D341Med (cell line): ENCODE data around the gene IL1RAP.
"Not testable (repeated sequence)": the region's sequence is repeated elsewhere in the genome, so short reads cannot be mapped to it uniquely, and the experiment has no call there.

ENCODE experiments used
- DNase-seq: peaks from one replicate; pipeline ENCODE4 v3.0.0; 2012; ENCODE audit warnings: low spot score

Gene IL1RAP

GRCh38 chr3:190671658-190672057, 157.8 kb downstream of the IL1RAP start:
- DNase-seq: no peak

- no peak for DNase-seq
Measured at GRCh38 chr3:190673148-190673547, 159.3 kb downstream of the IL1RAP start.

- no peak for DNase-seq
Measured at GRCh38 chr3:190676481-190676880, 162.6 kb downstream of the IL1RAP start.

GRCh38 chr3:190677001-190677400, 163.1 kb downstream of the IL1RAP start:
- DNase-seq: no peak

GRCh38 chr3:190677868-190678267, 164.0 kb downstream of the IL1RAP start:
- not testable (repeated sequence) for DNase-seq

GRCh38 chr3:190680691-190681090, 166.8 kb downstream of the IL1RAP start:
- DNase-seq: no peak

GRCh38 chr3:190684776-190685175, 170.9 kb downstream of the IL1RAP start:
- DNase-seq: no peak

- no peak for DNase-seq
Measured at GRCh38 chr3:190686011-190686410, 172.1 kb downstream of the IL1RAP start.

GRCh38 chr3:190690246-190690645, 176.4 kb downstream of the IL1RAP start:
- no peak for DNase-seq

GRCh38 chr3:190692256-190692655, 178.4 kb downstream of the IL1RAP start:
- DNase-seq: no peak

- no peak for DNase-seq
Measured at GRCh38 chr3:190694335-190695001, 180.6 kb downstream of the IL1RAP start.

- no peak for DNase-seq
Measured at GRCh38 chr3:190695225-190695624, 181.3 kb downstream of the IL1RAP start.

- DNase-seq: no peak
Measured at GRCh38 chr3:190695994-190696393, 182.1 kb downstream of the IL1RAP start.

GRCh38 chr3:190696777-190697501, 183.1 kb downstream of the IL1RAP start:
- peak; percentile 34 for DNase-seq

GRCh38 chr3:190697502-190697830, 183.6 kb downstream of the IL1RAP start:
- DNase-seq: no peak

GRCh38 chr3:190697901-190698300, 184.0 kb downstream of the IL1RAP start:
- no peak for DNase-seq

GRCh38 chr3:190699776-190700175, 185.9 kb downstream of the IL1RAP start:
- DNase-seq: no peak

- DNase-seq: peak; percentile 50
Measured at GRCh38 chr3:190701096-190701532, 187.2 kb downstream of the IL1RAP start.

GRCh38 chr3:190706582-190706981, 192.7 kb downstream of the IL1RAP start:
- no peak for DNase-seq
